ENCODE measurements around the gene CACNA1A. TPM values are rescaled to one million over a fixed set of nuclear protein-coding genes. Genes with fewer than 3 reads are reported as not detected.
"Not testable (repeated sequence)": the region's sequence is repeated elsewhere in the genome, so short reads cannot be mapped to it uniquely, and the experiment has no call there.

Gene CACNA1A
- total and polyA plus RNA-seq, 2 donors = 0.24 to 1.0 TPM

GRCh38 chr19:13208672-13209483, 297.4 kb downstream of the CACNA1A start:
- peak overlapping the region; percentile 41 to 42 for H3K4me3 ChIP-seq (ENCODE audit: low read length in 2 of 2)
- no peaks in the 10 kb centered on the region for H3K9me3 ChIP-seq (ENCODE audit: control insufficient read depth in 2 of 2, insufficient read depth in 1 of 2, low read length in 1 of 2)
- H3K27me3 ChIP-seq (ENCODE audit: control insufficient read depth in 2 of 2, insufficient read depth in 1 of 2, low read length in 1 of 2) = peaks cover 0 to 2% of the 10 kb centered on the region in 2 donors
- peaks cover 0 to 4% of the 10 kb centered on the region in 2 donors for H3K4me1 ChIP-seq (ENCODE audit: control insufficient read depth in 2 of 2, insufficient read depth in 2 of 2, low read length in 2 of 2)
- 86% methylated on average over 52 of the region's 52 CpGs for WGBS
- no peak for DNase-seq (ENCODE audit: low read depth in 6 of 9, low spot score in 9 of 9)
- peak overlapping the region in 1 of 2 donors; percentile 57 for H3K27ac ChIP-seq (ENCODE audit: low read depth in 1 of 2, low read length in 1 of 2)
- H3K36me3 ChIP-seq (ENCODE audit: control insufficient read depth in 2 of 2, insufficient read depth in 2 of 2, low read length in 1 of 2) = no peaks in the 10 kb centered on the region

GRCh38 chr19:13207846-13208671, 298.2 kb downstream of the CACNA1A start:
- Histone ChIP-seq H3K36me3 (ENCODE audit: control insufficient read depth in 2 of 2, insufficient read depth in 2 of 2, low read length in 1 of 2) (no peaks in the 10 kb centered on the region), H3K27me3 (ENCODE audit: control insufficient read depth in 2 of 2, insufficient read depth in 1 of 2, low read length in 1 of 2) (peaks cover 0 to 2% of the 10 kb centered on the region in 2 donors), H3K4me1 (ENCODE audit: control insufficient read depth in 2 of 2, insufficient read depth in 2 of 2, low read length in 2 of 2) (peaks cover 0 to 4% of the 10 kb centered on the region in 2 donors), H3K27ac (ENCODE audit: low read depth in 1 of 2, low read length in 1 of 2) (peak overlapping the region; percentile 57 to 60), H3K9me3 (ENCODE audit: control insufficient read depth in 2 of 2, insufficient read depth in 1 of 2, low read length in 1 of 2) (no peaks in the 10 kb centered on the region), H3K4me3 (ENCODE audit: low read length in 2 of 2) (peak overlapping the region; percentile 41 to 42)
- WGBS = 9% methylated on average over 39 of the region's 39 CpGs
- peak; percentile 36 to 82 (median 61) for DNase-seq (ENCODE audit: low read depth in 6 of 9, low spot score in 9 of 9)

DNA sequence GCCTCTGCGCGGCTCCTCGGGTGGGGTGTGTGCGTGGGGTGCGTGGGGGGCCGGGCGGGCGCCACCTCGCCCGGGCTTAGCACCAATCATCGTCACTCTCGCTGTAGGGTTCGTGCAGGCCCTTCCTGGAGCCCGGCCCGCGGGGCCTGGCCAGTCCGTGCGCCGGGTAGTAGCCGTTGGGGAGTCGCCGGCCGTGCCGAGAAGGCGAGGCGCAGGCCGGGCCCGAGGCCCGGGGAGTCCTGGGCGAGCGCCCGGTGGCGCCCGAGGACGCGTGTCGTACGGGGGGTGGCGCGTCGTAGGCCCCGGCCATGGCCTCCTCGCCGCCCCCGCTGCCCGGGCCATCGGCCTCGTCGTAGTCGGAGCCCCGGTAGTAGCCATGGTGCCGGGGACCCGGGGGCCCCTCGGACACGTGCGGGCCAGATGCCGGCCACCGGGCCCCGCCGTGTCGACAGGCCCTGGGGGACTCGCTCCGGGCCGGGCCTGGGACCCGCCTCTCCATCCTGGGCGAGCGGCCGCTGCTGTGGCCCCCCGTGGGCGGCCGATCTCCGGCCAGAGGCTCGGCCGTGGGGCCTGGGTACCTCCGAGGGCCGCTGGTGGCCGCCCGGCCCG, 298.9 kb downstream of the CACNA1A start:
- H3K4me1 ChIP-seq (ENCODE audit: control insufficient read depth in 2 of 2, insufficient read depth in 2 of 2, low read length in 2 of 2) = peaks cover 0 to 4% of the 10 kb centered on the region in 2 donors
- 92% methylated on average over 79 of the region's 79 CpGs for WGBS
- H3K36me3 ChIP-seq (ENCODE audit: control insufficient read depth in 2 of 2, insufficient read depth in 2 of 2, low read length in 1 of 2) = no peaks in the 10 kb centered on the region
- peaks cover 0 to 2% of the 10 kb centered on the region in 2 donors for H3K27me3 ChIP-seq (ENCODE audit: control insufficient read depth in 2 of 2, insufficient read depth in 1 of 2, low read length in 1 of 2)
- DNase-seq (ENCODE audit: low read depth in 6 of 9, low spot score in 9 of 9) = no peak
- peak overlapping the region in 1 of 2 donors; percentile 41 for H3K4me3 ChIP-seq (ENCODE audit: low read length in 2 of 2)
- H3K9me3 ChIP-seq (ENCODE audit: control insufficient read depth in 2 of 2, insufficient read depth in 1 of 2, low read length in 1 of 2) = no peaks in the 10 kb centered on the region
- peak overlapping the region in 1 of 2 donors; percentile 60 for H3K27ac ChIP-seq (ENCODE audit: low read depth in 1 of 2, low read length in 1 of 2)

GRCh38 chr19:13206587-13206986, 299.7 kb downstream of the CACNA1A start:
- no peak overlapping the region for H3K27ac ChIP-seq (ENCODE audit: low read depth in 1 of 2, low read length in 1 of 2)
- H3K36me3 ChIP-seq (ENCODE audit: control insufficient read depth in 2 of 2, insufficient read depth in 2 of 2, low read length in 1 of 2) = no peaks in the 10 kb centered on the region
- H3K27me3 ChIP-seq (ENCODE audit: control insufficient read depth in 2 of 2, insufficient read depth in 1 of 2, low read length in 1 of 2) = peaks cover 0 to 2% of the 10 kb centered on the region in 2 donors
- H3K4me3 ChIP-seq (ENCODE audit: low read length in 2 of 2) = no peak overlapping the region
- WGBS = 95% methylated on average over 5 of the region's 5 CpGs
- peaks cover 0 to 4% of the 10 kb centered on the region in 2 donors for H3K4me1 ChIP-seq (ENCODE audit: control insufficient read depth in 2 of 2, insufficient read depth in 2 of 2, low read length in 2 of 2)
- DNase-seq (ENCODE audit: low read depth in 6 of 9, low spot score in 9 of 9) = no peak
- no peaks in the 10 kb centered on the region for H3K9me3 ChIP-seq (ENCODE audit: control insufficient read depth in 2 of 2, insufficient read depth in 1 of 2, low read length in 1 of 2)

DNA sequence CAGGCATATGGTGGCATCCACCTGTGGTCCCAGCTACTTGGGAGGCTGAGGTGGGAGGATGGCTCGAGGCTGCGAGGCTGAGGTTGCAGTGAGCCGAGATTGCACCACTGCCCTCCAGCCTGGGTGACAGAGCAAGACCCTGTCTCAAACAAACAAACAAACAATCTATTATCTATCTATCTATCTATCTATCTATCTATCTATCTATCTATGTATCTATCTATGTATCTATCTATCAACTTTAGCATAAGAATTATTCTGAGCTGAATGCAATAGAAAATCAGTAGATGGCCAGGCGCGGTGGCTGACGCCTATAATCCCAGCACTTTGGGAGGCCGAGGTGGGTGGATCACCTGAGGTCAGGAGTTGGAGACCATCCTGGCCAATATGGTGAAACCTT, 304.2 kb downstream of the CACNA1A start:
- 97% methylated on average over 7 of the region's 7 CpGs for WGBS

GRCh38 chr19:13198634-13199033, 307.6 kb downstream of the CACNA1A start:
- H3K4me3 ChIP-seq (ENCODE audit: low read length in 2 of 2) = no peak overlapping the region
- DNase-seq (ENCODE audit: low read depth in 6 of 9, low spot score in 9 of 9) = no peak
- H3K27me3 ChIP-seq (ENCODE audit: control insufficient read depth in 2 of 2, insufficient read depth in 1 of 2, low read length in 1 of 2) = no peaks in the 10 kb centered on the region
- no peaks in the 10 kb centered on the region for H3K36me3 ChIP-seq (ENCODE audit: control insufficient read depth in 2 of 2, insufficient read depth in 2 of 2, low read length in 1 of 2)
- H3K4me1 ChIP-seq (ENCODE audit: control insufficient read depth in 2 of 2, insufficient read depth in 2 of 2, low read length in 2 of 2) = no peaks in the 10 kb centered on the region
- H3K9me3 ChIP-seq (ENCODE audit: control insufficient read depth in 2 of 2, insufficient read depth in 1 of 2, low read length in 1 of 2) = no peaks in the 10 kb centered on the region
- H3K27ac ChIP-seq (ENCODE audit: low read depth in 1 of 2, low read length in 1 of 2) = no peak overlapping the region
- WGBS = 94% methylated on average over 18 of the region's 18 CpGs

More for the DNA sequence above, 304.2 kb downstream of the CACNA1A start:
- not testable (repeated sequence) for H3K27ac ChIP-seq (ENCODE audit: low read depth in 1 of 2, low read length in 1 of 2); H3K9me3 ChIP-seq (ENCODE audit: control insufficient read depth in 2 of 2, insufficient read depth in 1 of 2, low read length in 1 of 2); H3K27me3 ChIP-seq (ENCODE audit: control insufficient read depth in 2 of 2, insufficient read depth in 1 of 2, low read length in 1 of 2); H3K4me1 ChIP-seq (ENCODE audit: control insufficient read depth in 2 of 2, insufficient read depth in 2 of 2, low read length in 2 of 2); DNase-seq (ENCODE audit: low read depth in 6 of 9, low spot score in 9 of 9); H3K4me3 ChIP-seq (ENCODE audit: low read length in 2 of 2); H3K36me3 ChIP-seq (ENCODE audit: control insufficient read depth in 2 of 2, insufficient read depth in 2 of 2, low read length in 1 of 2)

- no peaks in the 10 kb centered on the region for H3K27me3 ChIP-seq (ENCODE audit: control insufficient read depth in 2 of 2, insufficient read depth in 1 of 2, low read length in 1 of 2)
- peak in 2 of 9 donors; percentile 30 to 43 for DNase-seq (ENCODE audit: low read depth in 6 of 9, low spot score in 9 of 9)
- H3K36me3 ChIP-seq (ENCODE audit: control insufficient read depth in 2 of 2, insufficient read depth in 2 of 2, low read length in 1 of 2) = no peaks in the 10 kb centered on the region
- H3K27ac ChIP-seq (ENCODE audit: low read depth in 1 of 2, low read length in 1 of 2) = no peak overlapping the region
- 85% methylated on average over 11 of the region's 11 CpGs for WGBS
- H3K4me1 ChIP-seq (ENCODE audit: control insufficient read depth in 2 of 2, insufficient read depth in 2 of 2, low read length in 2 of 2) = no peaks in the 10 kb centered on the region
- H3K9me3 ChIP-seq (ENCODE audit: control insufficient read depth in 2 of 2, insufficient read depth in 1 of 2, low read length in 1 of 2) = no peaks in the 10 kb centered on the region
- H3K4me3 ChIP-seq (ENCODE audit: low read length in 2 of 2) = no peak overlapping the region
These were observed 310.6 kb downstream of the CACNA1A start for GRCh38 chr19:13195678-13196077.

GRCh38 chr19:13190781-13191540, 315.3 kb downstream of the CACNA1A start:
- no peak overlapping the region for H3K4me3 ChIP-seq (ENCODE audit: low read length in 2 of 2)
- no peaks in the 10 kb centered on the region for H3K9me3 ChIP-seq (ENCODE audit: control insufficient read depth in 2 of 2, insufficient read depth in 1 of 2, low read length in 1 of 2)
- no peaks in the 10 kb centered on the region for H3K4me1 ChIP-seq (ENCODE audit: control insufficient read depth in 2 of 2, insufficient read depth in 2 of 2, low read length in 2 of 2)
- H3K36me3 ChIP-seq (ENCODE audit: control insufficient read depth in 2 of 2, insufficient read depth in 2 of 2, low read length in 1 of 2) = no peaks in the 10 kb centered on the region
- 95% methylated on average over 19 of the region's 19 CpGs for WGBS
- DNase-seq (ENCODE audit: low read depth in 6 of 9, low spot score in 9 of 9) = no peak
- no peaks in the 10 kb centered on the region for H3K27me3 ChIP-seq (ENCODE audit: control insufficient read depth in 2 of 2, insufficient read depth in 1 of 2, low read length in 1 of 2)
- H3K27ac ChIP-seq (ENCODE audit: low read depth in 1 of 2, low read length in 1 of 2) = no peak overlapping the region

Data from thymus (tissue), 11 donors.